ENCODE results near the gene UBQLN1.

Gene UBQLN1

GRCh38 chr9:83669067-83669466 is 38.7 kb downstream of the UBQLN1 start:
- no peak overlapping the region for H3K4me3 ChIP-seq (ENCODE audit: low read depth, low read length)
- TF ChIP-seq CTCF (IDR thresholded peaks at IDR 0.05; ENCODE audit: low read depth, low read length), result no peak

GRCh38 chr9:83665580-83666200 is 42.1 kb downstream of the UBQLN1 start:
- TF ChIP-seq CTCF (IDR thresholded peaks at IDR 0.05; ENCODE audit: low read depth, low read length), result no peak
- no peak overlapping the region for H3K4me3 ChIP-seq (ENCODE audit: low read depth, low read length)

GRCh38 chr9:83662933-83663332 is 44.8 kb downstream of the UBQLN1 start:
- H3K4me3 ChIP-seq (ENCODE audit: low read depth, low read length), result no peak overlapping the region
- no peak for TF ChIP-seq CTCF (IDR thresholded peaks at IDR 0.05; ENCODE audit: low read depth, low read length)

- no peak for TF ChIP-seq CTCF (IDR thresholded peaks at IDR 0.05; ENCODE audit: low read depth, low read length)
Measured at GRCh38 chr9:83656952-83657351, 50.8 kb downstream of the UBQLN1 start.

GRCh38 chr9:83656032-83656680 is 51.6 kb downstream of the UBQLN1 start:
- no peak overlapping the region for H3K4me3 ChIP-seq (ENCODE audit: low read depth, low read length)
- no peak for TF ChIP-seq CTCF (IDR thresholded peaks at IDR 0.05; ENCODE audit: low read depth, low read length)

More at GRCh38 chr9:83656952-83657351, 50.8 kb downstream of the UBQLN1 start:
- H3K4me3 ChIP-seq (ENCODE audit: low read depth, low read length), result no peak overlapping the region

GRCh38 chr9:83655433-83655832 is 52.3 kb downstream of the UBQLN1 start:
- no peak for TF ChIP-seq CTCF (IDR thresholded peaks at IDR 0.05; ENCODE audit: low read depth, low read length)
- H3K4me3 ChIP-seq (ENCODE audit: low read depth, low read length), result no peak overlapping the region

- H3K4me3 ChIP-seq (ENCODE audit: low read depth, low read length), result no peak overlapping the region
- TF ChIP-seq CTCF (IDR thresholded peaks at IDR 0.05; ENCODE audit: low read depth, low read length), result no peak
Measured at GRCh38 chr9:83652433-83652832, 55.3 kb downstream of the UBQLN1 start.

All from WI38 (cell line).